ENCODE measurements around the gene FARP1.

FARP1 gene

DNA sequence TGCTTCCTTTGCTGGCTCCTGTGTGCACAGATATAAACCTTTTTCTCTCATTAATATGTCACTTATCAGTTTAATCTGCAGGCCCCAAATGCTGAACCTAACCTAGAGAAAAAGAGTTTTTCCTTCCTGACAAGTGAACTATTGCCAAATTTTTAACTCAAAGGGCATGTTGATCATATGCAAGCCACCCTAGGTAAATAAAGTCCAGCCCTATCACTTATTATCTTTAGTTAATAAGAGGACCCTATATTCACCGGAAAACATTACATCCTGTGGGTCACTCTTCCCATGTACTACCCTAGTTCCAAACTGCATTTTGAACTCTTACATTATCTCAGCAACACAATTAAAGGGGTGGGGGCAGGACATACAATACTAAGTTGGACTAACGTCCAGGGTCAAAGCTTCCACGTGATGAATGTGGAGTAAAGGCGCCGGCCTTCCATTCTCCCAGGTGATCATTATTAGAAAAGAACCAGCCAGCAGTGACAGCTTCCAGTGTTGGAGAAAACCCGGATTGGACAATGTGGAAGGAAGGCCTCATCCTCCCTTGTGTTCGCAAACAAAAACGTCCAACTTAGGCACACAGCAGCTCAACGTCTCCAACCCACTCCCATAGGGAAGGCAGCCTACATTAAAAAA is 347.4 kb downstream of the FARP1 start:
- DNase-seq: no peak

DNA sequence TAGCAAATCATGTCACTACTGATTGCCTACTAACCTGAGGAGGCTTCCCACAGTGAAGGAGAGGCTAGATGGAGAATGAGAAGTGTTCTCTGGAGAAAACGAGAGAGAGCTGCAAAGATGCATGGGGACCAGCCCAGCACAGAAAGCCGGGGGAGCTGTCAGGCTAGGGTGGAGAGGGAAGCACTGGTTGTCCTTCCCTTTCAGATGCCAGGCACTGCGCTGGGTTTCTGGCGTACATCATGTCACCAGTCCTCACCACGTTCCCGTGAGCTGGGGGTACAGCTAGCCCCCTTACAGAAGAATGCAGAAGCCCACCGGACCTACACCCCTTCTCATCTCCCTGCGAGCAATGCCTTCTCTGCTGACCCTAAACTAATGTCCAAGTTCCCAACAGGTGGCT is 348.0 kb downstream of the FARP1 start:
- DNase-seq: no peak

DNA sequence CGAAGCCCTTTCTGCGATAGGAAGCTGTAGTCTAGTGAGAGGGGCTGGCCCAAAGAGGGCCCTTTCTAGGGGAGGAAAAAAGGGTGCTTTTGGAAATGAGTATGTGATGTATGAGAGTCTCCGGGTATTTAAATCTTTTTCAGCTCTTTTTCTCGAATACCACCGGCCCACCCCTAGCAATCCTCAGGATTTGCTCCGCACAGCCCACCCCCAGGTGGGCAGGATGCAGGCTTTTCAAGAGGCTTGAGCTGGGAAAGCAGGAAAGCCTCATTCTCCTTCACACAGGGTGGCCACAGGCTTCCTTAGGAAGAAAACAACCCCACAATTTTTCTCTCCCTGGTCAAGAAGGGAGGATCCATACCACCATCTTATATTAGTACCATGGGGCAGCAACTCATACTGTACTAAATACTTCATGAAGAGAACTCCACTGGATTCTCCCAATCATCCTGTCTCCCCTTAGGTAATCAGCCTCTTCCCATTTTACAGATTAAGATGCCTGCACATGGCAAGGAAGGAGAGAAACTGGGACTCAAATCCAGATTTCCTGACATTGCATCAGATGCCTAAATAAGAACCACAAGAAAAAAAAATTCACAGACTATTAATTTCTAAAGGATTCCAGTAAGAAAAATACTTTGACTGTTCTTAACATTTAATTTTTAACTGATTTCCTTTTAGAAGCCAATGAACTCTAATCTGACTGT is 349.6 kb downstream of the FARP1 start:
- DNase-seq: no peak

DNA sequence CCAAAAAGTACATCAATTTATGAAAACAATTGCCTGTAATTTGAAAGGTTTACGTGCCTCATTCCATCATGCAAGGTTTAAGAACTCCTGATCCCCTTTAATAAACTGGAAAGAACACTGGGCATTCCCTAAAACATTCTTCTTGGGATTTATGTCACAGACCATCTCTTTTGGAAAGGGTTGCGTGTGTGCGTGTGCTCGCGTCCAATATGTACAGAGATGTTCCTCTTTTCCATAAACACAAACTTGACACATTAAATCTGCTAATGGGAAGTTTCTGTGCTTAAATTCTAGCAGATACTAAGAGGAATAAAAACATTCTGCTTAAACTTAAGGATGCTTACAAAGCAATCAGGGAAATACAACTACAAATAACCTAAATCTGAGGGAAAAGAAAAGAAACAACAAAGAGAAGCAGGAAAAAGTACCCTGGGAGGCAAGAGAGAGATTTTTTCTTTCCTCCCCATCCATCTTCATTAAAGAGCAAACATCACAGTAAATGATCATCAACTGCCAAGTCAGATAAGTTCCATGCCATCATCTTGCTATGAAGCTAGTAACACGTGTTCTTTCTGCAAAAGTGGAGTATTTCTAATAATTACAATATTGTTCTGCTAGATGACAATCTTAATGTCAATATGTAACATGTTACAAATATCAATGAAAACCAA is 350.3 kb downstream of the FARP1 start:
- no peak for DNase-seq

GRCh38 chr13:98494769-98495168 is 351.9 kb downstream of the FARP1 start:
- no peak for DNase-seq

DNA sequence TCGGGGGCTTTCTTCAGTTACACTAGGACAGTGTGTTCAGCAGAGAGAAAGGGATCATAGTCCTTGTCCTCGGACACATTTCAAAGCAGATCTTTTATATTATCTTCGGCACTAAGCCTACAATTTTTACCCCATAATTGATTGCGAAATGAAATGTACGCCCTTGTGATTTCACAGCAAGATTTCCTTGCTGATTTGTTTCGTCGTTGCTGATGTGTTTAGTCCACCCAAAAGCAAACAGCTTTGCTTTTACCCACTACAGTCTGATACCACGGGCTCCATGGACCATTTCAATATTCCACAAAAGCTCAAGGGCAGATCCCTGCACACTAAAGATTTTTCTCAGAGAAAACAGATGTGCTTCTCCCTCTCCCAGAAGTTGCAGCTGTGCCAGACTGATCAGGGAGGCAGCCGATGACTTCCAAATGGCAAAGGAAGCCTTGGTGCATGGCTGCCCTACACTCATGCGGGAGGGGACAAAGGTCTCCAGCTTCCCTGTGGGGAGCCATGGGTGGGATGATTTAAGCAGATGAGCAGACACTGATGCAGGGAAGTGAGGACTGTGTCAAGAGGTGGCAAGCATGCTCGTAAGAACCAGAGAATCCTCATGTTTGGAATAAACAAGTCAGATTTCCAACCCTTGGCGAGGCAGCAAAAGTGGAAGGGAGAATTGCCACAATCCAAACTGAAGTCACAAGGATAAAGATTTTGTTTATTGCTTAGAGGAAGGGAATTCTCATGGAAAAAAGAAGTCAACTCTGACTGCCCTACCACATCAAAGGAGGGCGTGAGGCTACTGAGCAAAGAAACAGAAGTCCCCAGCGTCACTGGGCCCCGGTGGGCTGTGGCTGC is 353.0 kb downstream of the FARP1 start:
- no peak for DNase-seq

- no peak for DNase-seq
Measured at GRCh38 chr13:98496479-98496791, 353.5 kb downstream of the FARP1 start.

DNA sequence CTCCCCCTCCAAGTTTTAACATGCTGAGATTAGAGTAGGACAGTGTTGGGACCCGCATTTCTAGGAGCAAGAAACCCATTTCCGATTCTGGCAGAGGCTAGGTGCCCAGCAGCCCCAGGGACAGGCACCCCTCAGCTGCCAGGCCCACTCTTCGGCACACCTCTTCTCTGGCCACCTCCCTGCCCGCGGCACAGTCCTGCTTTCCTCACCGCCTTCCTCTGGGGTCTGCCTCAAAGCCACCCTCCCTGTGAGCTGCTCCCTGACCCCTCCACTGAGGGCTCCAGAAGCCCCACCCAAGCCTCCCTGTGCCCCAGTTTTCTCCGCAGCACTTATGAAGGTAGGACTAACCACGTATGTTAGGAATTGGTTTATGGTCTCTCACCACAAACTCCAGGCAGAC is 354.1 kb downstream of the FARP1 start:
- no peak for DNase-seq

GRCh38 chr13:98500963-98501421 is 358.1 kb downstream of the FARP1 start:
- no peak for DNase-seq

DNA sequence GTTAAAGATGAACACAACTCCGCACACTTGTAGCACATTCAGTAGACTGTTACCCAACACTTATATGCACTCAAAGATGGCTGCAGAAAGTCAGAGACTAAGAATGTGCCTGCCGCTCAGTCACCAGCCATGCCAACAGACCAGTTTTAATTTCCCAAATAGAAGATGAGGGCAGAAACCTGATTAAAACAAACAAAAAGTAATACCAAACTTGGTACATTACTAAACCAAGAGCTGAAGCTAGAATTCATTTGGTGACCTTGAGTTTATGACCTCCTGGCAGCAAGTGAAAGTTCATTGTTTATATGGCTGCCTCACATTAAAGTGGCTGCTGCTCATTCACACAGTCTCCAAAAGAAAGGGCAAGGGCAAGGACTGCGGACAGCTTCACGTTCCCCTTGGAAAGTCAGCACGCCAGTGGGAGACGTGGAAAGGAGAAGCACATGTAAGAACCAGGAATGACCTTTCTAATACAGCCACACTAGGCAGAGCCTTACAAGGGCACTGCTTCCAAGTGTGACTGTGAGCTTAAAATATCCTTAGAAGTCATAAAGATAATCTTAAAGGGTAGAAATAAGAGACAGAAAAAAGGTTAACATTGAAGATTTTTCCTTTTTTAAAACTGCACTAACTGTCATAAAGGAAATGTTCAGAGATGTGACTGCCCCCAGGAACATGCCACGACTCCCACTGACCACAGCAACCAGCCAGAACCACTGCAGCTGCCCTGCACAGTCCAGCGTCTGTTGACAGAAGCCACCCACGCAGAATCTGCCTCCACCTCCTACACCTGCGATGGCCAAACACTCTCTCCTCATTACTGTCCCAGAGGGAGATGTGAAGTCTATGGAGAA is 360.5 kb downstream of the FARP1 start:
- DNase-seq: no peak

DNA sequence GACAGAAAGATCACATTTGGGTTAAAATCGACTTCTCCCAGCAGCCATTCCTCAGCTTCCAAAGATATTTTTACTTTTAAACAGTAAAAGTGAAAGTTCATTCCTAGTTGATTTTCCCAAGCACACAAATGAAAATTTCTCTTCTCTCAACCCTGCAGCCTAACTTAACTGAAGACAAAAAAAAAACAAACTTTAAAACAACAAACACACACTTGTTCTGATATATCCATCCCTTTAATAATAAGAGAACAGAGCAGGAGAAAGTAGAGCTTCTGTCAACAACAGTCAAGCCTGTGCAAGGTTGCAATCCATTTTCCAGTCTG is 361.1 kb downstream of the FARP1 start:
- no peak for DNase-seq

DNA sequence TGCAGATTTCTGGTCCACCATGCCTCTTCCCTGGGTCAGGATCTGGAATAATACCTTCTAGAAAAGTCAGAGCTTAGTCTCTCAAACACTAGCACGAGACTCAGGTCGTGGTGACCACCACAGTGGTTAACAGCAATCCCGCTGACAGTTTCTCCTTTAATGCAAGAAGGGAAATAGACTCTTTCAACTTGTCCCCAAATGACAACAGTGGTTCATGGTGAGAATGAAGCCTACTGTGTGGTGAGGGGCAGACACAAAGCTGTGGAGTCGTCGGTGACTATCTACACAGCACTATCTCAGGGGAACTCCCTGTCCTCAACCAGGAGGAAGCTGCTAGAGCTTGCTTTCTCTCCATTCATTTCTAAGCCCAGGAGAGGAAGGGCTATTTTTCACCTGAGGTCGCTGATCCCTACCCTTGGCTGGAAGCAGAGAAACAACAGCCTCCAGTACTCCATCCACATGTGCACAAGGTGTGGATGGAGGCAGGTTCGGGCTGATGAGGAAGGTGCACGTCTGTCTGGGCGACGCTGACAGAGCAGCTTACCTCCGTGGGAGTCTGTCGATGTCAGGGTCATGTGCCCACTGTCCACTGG is 361.6 kb downstream of the FARP1 start:
- DNase-seq: no peak

All from activated CD8-positive, alpha-beta memory T cell treated with anti-CD3 and anti-CD28 coated beads, Interleukin-2, amount 50 U/mL, for 48 hours (primary cell).